KMS-11 (cell line): ENCODE results near the gene LINS1.

Source experiments
- H2AFZ ChIP-seq: fragments of 200-600 bp; sonication (generic); 2 replicates; pipeline ENCODE4 v1.6.1; 2016; ENCODE audit warnings: antibody characterized with exemption, mixed run types, low read depth
- H3K27ac ChIP-seq: fragments of 200-600 bp; sonication (generic); 2 replicates; pipeline ENCODE4 v1.6.1; 2016; ENCODE audit warnings: mild to moderate bottlenecking, mixed run types
- H3K27me3 ChIP-seq: fragments of 200-600 bp; sonication (generic); 2 replicates; pipeline ENCODE4 v1.6.1; 2017; ENCODE audit warnings: mild to moderate bottlenecking, low read depth, mixed run types, moderate library complexity; ENCODE audit not compliant: insufficient read depth
- H3K36me3 ChIP-seq: fragments of 200-600 bp; sonication (generic); 2 replicates; pipeline ENCODE4 v1.6.1; 2017; ENCODE audit warnings: mild to moderate bottlenecking, mixed run types; ENCODE audit not compliant: insufficient read depth
- H3K4me1 ChIP-seq: fragments of 200-600 bp; sonication (generic); 2 replicates; pipeline ENCODE4 v1.6.1; 2016; ENCODE audit warnings: mild to moderate bottlenecking, low read depth, mixed run types; ENCODE audit not compliant: poor library complexity, severe bottlenecking
- H3K4me2 ChIP-seq: fragments of 200-600 bp; sonication (generic); 2 replicates; pipeline ENCODE4 v1.7.0; 2016; ENCODE audit warnings: mild to moderate bottlenecking, mixed run types
- H3K4me3 ChIP-seq: fragments of 200-600 bp; sonication (generic); IDR thresholded peaks from 2 replicates; pipeline ENCODE4 v1.6.1; 2017; ENCODE audit warnings: low read depth, low read length, mixed read lengths; ENCODE audit not compliant: insufficient read depth
- H3K79me2 ChIP-seq: fragments of 200-600 bp; sonication (generic); 2 replicates; pipeline ENCODE4 v1.6.1; 2016; ENCODE audit warnings: low read depth, mixed run types; ENCODE audit not compliant: insufficient read depth
- H3K9ac ChIP-seq: fragments of 200-600 bp; sonication (generic); 2 replicates; pipeline ENCODE4 v1.6.1; 2016; ENCODE audit warnings: mild to moderate bottlenecking, mixed run types
- H4K20me1 ChIP-seq: fragments of 200-600 bp; sonication (generic); 2 replicates; pipeline ENCODE4 v1.6.1; 2016; ENCODE audit warnings: mild to moderate bottlenecking, mixed run types; ENCODE audit not compliant: insufficient read depth
- TF ChIP-seq, protein P1 (sequence below): fragments of 200-600 bp; sonication (generic); conservative IDR thresholded peaks from 2 replicates; pipeline ENCODE4 v1.6.1; 2017; ENCODE audit warnings: low read depth, mild to moderate bottlenecking, antibody characterized with exemption, low read length, moderate library complexity, mixed read lengths

LINS1 gene

DNA sequence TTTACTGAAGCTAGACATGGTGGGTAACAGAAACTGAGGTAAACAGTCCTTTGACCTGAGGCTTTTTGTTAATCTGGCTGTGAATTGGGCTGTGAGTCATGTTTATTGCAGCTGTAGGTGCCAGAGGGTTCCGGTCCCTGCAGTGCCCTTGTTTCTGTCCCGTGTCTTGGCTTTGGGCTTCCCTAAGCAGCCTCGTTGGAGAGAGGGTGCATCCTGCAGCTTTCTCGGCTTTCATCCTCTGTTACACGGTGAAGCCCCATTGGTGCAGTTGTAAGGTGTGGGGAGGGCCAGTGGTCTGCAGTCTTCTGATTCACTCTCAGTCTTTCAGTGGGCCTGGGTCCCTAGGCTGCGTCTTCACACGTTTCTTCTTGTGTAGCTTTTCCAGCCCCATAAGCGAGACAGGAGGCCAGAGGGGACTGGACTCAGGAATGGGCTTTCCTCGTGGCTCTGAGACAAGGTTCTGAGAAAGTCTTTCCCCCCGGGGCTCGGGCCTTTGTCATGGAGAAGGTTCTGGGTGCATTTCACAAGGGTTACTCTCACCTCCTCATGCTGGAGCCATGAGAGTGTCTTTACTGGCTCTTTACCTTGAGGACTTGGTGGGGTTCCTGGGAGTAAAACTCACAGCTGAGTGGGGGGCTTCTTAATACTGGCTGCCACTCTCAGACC lies 33.6 kb upstream of the LINS1 start:
- H3K4me1 ChIP-seq = no peaks in the 10 kb centered on the region
- H4K20me1 ChIP-seq = no peaks in the 10 kb centered on the region
- H3K79me2 ChIP-seq = no peaks in the 10 kb centered on the region; the same call in 1 of the 2 replicates
- no peak overlapping the region for H2AFZ ChIP-seq
- H3K27ac ChIP-seq = no peak overlapping the region
- H3K4me2 ChIP-seq = no peak overlapping the region
- no peaks in the 10 kb centered on the region for H3K27me3 ChIP-seq
- H3K9ac ChIP-seq = no peak overlapping the region
- no peaks in the 10 kb centered on the region for H3K36me3 ChIP-seq
- TF ChIP-seq, protein P1, sequence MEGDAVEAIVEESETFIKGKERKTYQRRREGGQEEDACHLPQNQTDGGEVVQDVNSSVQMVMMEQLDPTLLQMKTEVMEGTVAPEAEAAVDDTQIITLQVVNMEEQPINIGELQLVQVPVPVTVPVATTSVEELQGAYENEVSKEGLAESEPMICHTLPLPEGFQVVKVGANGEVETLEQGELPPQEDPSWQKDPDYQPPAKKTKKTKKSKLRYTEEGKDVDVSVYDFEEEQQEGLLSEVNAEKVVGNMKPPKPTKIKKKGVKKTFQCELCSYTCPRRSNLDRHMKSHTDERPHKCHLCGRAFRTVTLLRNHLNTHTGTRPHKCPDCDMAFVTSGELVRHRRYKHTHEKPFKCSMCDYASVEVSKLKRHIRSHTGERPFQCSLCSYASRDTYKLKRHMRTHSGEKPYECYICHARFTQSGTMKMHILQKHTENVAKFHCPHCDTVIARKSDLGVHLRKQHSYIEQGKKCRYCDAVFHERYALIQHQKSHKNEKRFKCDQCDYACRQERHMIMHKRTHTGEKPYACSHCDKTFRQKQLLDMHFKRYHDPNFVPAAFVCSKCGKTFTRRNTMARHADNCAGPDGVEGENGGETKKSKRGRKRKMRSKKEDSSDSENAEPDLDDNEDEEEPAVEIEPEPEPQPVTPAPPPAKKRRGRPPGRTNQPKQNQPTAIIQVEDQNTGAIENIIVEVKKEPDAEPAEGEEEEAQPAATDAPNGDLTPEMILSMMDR = no peak
- H3K4me3 ChIP-seq = no peak overlapping the region

DNA sequence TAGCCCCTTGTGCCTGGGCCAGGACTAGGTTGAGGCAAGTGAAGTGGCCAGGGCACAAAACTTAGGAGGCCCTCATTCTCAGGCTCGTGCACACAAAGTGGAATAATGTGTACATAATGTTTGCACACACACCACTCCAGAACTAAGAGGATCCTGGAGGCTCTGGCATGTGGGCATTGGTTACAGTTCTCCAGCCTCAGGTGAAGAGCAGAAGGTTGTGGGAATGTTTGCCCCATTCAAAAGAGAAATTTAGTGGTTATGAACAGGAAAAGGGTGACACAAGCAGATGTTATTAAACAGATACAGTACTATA lies 31.7 kb upstream of the LINS1 start:
- no peak overlapping the region for H2AFZ ChIP-seq
- H3K9ac ChIP-seq = no peak overlapping the region
- H3K4me1 ChIP-seq = no peaks in the 10 kb centered on the region
- no peaks in the 10 kb centered on the region for H3K79me2 ChIP-seq
- H4K20me1 ChIP-seq = no peaks in the 10 kb centered on the region
- H3K27ac ChIP-seq = no peak overlapping the region
- TF ChIP-seq, protein P1 = no peak
- no peaks in the 10 kb centered on the region for H3K27me3 ChIP-seq
- H3K4me3 ChIP-seq = no peak overlapping the region
- H3K4me2 ChIP-seq = no peak overlapping the region
- no peaks in the 10 kb centered on the region for H3K36me3 ChIP-seq

DNA sequence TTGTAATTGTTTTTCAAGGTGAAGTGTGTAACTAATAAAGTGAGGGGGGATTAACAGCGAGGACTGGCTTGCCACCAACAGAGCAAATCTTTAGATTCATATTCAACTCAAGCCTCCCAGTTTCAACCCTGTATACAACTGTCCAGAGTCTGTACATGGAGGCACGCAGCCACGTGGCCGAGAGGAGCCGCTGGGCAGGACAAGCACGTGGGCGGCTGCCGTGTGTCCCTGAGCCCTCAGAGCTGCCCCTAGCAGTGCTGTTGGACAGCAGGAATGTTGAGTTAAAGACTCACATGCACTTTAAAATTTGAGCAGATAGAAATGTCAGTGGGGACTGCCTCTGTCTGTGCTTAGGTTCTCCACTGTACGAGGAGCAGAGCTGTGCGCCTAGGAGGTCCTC lies 29.8 kb upstream of the LINS1 start:
- no peaks in the 10 kb centered on the region for H3K79me2 ChIP-seq
- H3K27me3 ChIP-seq = no peaks in the 10 kb centered on the region
- TF ChIP-seq, protein P1 = no peak
- H4K20me1 ChIP-seq = no peaks in the 10 kb centered on the region
- H3K36me3 ChIP-seq = no peaks in the 10 kb centered on the region
- H3K4me2 ChIP-seq = no peak overlapping the region
- H3K9ac ChIP-seq = no peak overlapping the region
- no peak overlapping the region for H2AFZ ChIP-seq
- no peaks in the 10 kb centered on the region for H3K4me1 ChIP-seq
- no peak overlapping the region for H3K27ac ChIP-seq
- H3K4me3 ChIP-seq = no peak overlapping the region

DNA sequence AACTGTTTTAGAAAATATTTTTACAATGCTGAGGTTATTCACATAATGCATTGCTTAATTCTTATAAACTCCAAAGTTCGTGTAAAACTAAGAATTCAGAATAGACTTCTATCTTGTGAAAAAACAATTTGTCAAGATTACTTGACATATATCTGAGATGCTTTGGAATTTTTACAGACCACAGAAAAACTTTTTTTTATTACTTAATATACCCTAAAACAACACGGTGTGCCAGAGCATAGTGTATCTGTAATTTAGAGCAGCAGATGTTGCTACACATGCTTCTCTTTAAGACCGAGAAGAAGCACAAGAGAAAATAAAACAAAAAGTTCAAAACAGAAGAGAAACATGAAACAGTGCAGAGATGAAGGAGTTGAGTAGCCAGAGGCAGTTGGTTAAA lies 26.8 kb upstream of the LINS1 start:
- Histone ChIP-seq H3K79me2 (no peaks in the 10 kb centered on the region), H3K9ac (no peak overlapping the region), H3K27ac (no peak overlapping the region), H3K4me2 (no peak overlapping the region), H3K36me3 (no peaks in the 10 kb centered on the region), H2AFZ (no peak overlapping the region), H4K20me1 (no peaks in the 10 kb centered on the region), H3K4me3 (no peak overlapping the region), H3K4me1 (no peaks in the 10 kb centered on the region), H3K27me3 (no peaks in the 10 kb centered on the region)
- TF ChIP-seq, protein P1 = no peak
